ENCODE results near the gene RAB3GAP2.
A peak's percentile ranks its signal among the peaks of the same experiment; 100 is the strongest.
"Not testable (repeated sequence)": the region's sequence is repeated elsewhere in the genome, so short reads cannot be mapped to it uniquely, and the experiment has no call there.

Gene RAB3GAP2

GRCh38 chr1:220129479-220130210 lies 142.6 kb downstream of the RAB3GAP2 start:
- DNase-seq: no peak

DNA sequence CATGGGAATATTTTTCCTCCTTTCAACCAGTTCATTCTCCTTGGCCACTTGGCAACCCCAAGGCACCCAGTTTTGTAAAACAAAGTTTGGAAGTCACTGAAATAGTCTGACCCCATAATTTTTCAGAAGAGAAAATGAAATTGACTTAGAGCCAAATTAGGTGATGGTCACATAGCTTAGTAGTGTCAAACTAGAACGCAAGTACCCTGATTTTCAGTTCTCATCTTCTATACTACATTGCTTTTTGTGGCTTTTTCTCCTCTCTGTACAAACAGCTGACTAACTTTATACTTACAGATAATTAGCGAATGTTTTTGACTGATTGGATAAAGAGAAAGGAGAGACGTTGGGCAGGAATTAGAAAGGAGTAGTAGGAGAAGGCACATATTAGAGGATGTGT lies 145.2 kb downstream of the RAB3GAP2 start:
- no peak for DNase-seq

DNA sequence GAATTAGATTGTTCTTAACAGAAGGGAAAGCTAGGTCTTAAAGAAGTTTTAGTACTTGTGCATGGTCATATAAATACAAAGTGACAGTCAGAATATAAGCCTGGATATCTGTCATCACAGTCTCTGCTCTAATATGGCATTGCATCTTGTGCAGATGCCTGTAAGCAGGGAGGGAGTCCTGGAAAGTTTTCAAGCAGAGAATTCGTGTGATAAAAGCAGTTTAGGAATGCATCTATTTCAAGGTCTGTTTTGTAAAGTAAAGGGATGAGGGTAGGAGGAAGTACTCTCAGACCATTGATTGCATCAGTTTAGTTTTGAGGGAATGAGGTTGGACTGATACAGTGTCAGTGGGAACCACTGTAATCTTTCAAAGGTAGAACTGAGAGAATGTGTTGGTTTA lies 147.7 kb downstream of the RAB3GAP2 start:
- no peak for DNase-seq

GRCh38 chr1:220123889-220124288 lies 148.4 kb downstream of the RAB3GAP2 start:
- peak; percentile 6 for DNase-seq

GRCh38 chr1:220123066-220123465 lies 149.2 kb downstream of the RAB3GAP2 start:
- no peak for DNase-seq

DNA sequence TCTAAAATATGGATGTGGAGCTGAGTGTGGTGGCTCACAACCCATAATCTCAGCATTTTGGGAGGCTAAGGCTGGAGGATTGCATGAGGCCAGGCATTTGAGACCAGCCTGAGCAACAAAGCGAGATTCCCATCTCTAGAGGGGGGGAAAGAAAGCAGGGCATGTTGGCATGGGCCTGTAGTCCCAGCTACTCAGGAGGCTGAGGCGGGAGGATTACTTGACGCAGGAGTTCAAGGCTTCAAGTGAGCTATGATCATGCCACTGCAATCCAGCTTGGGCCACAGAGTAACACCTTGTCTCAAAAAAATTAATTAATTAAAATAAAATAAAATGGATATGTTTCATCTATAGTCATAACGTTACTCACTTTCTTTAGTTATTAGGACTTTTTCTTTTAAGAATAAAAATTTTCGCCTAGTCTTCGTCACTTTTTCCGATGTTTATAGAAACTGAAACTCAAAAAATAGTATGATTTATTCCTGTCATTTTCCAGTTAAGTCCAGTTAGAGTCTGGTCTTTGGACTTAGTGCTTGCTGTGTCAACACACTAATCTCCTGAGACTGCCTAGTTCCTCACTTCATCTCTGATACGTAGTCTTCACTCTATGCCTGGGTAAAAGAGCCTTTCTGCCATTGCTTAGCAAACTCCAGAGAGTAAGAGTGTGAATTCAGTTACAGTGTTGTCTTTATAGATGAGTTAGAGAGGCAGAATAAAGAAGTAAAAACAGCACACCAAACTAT lies 150.3 kb downstream of the RAB3GAP2 start:
- DNase-seq: no peak

- no peak for DNase-seq
Observed at GRCh38 chr1:220119043-220119512, 153.2 kb downstream of the RAB3GAP2 start.

DNA sequence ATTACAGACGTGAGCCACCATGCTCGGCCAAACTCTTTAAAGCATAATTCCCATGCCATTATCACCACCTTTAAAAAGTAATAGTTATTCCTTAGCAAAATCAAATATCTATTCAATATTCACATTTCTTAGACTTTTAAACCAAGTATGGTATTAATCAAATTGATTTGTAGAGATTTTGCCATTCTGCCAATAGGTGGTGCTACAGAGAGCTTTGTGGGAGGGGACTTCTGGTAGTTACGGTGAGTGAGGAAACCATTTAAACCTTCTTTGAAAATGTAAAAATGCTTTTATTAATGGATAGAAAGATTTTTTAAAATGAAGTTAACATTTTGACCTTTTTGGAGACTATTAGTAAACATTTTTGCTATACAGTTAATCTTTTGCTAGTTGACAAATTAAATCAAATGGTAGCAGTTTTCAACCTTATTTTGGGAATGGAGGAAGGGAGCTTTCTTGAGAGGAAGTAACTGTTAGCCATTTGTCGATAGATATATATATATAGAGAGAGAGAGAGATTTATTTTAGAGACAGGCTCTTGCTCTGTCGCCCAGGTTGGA lies 159.0 kb downstream of the RAB3GAP2 start:
- peak; percentile 32 for DNase-seq

- DNase-seq: not testable (repeated sequence)
Observed at GRCh38 chr1:220112600-220112999, 159.7 kb downstream of the RAB3GAP2 start.

DNA sequence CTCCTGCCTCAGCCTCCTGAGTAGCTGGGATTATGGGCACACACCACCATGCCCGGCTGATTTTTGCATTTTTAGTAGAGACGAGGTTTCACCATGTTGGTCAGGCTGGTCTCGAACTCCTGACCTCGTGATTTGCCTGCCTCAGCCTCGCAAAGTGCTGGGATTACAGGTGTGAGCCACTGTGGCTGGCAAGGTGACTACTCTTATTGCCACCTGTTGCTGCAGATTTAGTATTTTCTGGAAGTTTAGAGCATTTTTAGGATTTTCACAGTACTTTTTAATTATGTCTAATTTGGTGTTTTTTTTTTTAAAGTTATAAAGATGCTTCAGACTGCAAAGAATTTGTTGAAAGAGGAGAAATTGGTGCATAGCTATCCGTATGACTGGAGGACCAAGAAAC lies 161.8 kb downstream of the RAB3GAP2 start:
- not testable (repeated sequence) for DNase-seq

DNA sequence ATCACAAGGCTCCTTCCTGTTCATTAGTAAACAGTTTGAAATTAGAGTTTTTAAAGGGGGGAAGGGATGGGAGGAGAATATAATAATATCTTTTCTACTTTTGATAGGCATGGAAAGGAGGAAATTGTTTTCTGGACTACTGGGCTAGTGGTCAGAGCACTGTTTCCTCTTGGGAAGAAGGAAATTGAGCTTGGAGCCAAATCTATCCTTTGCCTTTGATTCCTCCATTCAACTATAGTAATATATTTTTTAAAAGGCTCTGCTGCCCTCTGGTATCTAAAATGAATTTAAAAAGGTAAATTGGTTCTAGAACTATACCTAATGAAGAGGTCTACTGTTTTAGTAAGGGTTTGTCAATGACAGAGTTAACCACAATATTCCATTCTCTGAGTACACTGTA lies 172.4 kb downstream of the RAB3GAP2 start:
- no peak for DNase-seq
